Measurements from ENCODE around the gene PTPRK. TPM values are rescaled to one million over a fixed set of nuclear protein-coding genes. Genes with fewer than 3 reads are reported as not detected.

PTPRK gene
- total RNA-seq, 1 experiment from 2014 or later: 53.8 TPM

DNA sequence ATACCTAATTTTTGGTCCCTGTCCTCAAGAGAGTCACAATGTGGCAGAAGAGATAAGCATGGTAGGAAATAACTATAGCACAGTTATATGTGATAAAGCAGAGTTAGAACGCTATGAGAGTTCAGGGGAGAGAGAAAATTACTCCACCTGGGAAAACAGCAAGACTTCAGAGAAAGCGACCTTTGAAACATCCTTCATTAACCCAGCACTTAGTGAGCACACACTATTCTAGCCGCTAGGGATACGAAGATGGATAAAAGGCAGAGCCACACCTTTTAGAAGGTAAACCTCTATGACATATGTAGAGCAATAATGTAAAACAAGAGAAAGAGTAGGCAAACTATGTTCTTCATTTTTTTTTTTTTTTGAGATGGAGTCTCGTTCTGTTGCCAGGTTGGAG, 264.3 kb downstream of the PTPRK start:
- ATAC-seq (no peak), DNase-seq (no peak)
- no peak overlapping the region for H3K9ac ChIP-seq (ENCODE audit: low read length)
- no peak overlapping the region for H3K4me3 ChIP-seq (ENCODE audit: low read length)
- no peaks in the 10 kb centered on the region for H3K27me3 ChIP-seq (ENCODE audit: low read length)
- no TSS peak for BruUV-seq (replicated peaks)
- H3K9me2 ChIP-seq (replicated peaks; ENCODE audit: low read length): no peaks in the 10 kb centered on the region
- H4K20me1 ChIP-seq (ENCODE audit: low read length): no peaks in the 10 kb centered on the region
- TF ChIP-seq, protein P1, sequence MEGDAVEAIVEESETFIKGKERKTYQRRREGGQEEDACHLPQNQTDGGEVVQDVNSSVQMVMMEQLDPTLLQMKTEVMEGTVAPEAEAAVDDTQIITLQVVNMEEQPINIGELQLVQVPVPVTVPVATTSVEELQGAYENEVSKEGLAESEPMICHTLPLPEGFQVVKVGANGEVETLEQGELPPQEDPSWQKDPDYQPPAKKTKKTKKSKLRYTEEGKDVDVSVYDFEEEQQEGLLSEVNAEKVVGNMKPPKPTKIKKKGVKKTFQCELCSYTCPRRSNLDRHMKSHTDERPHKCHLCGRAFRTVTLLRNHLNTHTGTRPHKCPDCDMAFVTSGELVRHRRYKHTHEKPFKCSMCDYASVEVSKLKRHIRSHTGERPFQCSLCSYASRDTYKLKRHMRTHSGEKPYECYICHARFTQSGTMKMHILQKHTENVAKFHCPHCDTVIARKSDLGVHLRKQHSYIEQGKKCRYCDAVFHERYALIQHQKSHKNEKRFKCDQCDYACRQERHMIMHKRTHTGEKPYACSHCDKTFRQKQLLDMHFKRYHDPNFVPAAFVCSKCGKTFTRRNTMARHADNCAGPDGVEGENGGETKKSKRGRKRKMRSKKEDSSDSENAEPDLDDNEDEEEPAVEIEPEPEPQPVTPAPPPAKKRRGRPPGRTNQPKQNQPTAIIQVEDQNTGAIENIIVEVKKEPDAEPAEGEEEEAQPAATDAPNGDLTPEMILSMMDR (conservative IDR thresholded peaks at IDR 0.05; ENCODE audit: low read depth, low read length): no peak
- no peak for TF ChIP-seq EZH2phosphoT487 (IDR thresholded peaks at IDR 0.05; ENCODE audit: borderline replicate concordance, low read length)
- TF ChIP-seq EZH2 (IDR thresholded peaks at IDR 0.05; ENCODE audit: low read length, unreplicated experiment): no peak
- no peak overlapping the region for H3K27ac ChIP-seq (ENCODE audit: low read length)
- ChIA-PET CTCF (no interaction called here), POLR2A (ENCODE audit: unreplicated experiment) (no interaction called here)
- no peaks in the 10 kb centered on the region for H3K36me3 ChIP-seq (ENCODE audit: low read depth, low read length)
- no peak overlapping the region for H2AFZ ChIP-seq (ENCODE audit: low read length)
- no peaks in the 10 kb centered on the region for H3K4me1 ChIP-seq (ENCODE audit: insufficient read depth, low read length)
- intact Hi-C loops (cut with micrococcal nuclease): no loop called here
- no peaks in the 10 kb centered on the region for H3K9me3 ChIP-seq (ENCODE audit: low read length)
- H3K79me2 ChIP-seq (ENCODE audit: low read length): 0 out of 2 replicates have a peak, but pooled peaks cover 6% of the 10 kb centered on the region
- H3K4me2 ChIP-seq (ENCODE audit: low read length): no peak overlapping the region
- H3F3A ChIP-seq (ENCODE audit: low read length, unreplicated experiment): no peaks in the 10 kb centered on the region

DNA sequence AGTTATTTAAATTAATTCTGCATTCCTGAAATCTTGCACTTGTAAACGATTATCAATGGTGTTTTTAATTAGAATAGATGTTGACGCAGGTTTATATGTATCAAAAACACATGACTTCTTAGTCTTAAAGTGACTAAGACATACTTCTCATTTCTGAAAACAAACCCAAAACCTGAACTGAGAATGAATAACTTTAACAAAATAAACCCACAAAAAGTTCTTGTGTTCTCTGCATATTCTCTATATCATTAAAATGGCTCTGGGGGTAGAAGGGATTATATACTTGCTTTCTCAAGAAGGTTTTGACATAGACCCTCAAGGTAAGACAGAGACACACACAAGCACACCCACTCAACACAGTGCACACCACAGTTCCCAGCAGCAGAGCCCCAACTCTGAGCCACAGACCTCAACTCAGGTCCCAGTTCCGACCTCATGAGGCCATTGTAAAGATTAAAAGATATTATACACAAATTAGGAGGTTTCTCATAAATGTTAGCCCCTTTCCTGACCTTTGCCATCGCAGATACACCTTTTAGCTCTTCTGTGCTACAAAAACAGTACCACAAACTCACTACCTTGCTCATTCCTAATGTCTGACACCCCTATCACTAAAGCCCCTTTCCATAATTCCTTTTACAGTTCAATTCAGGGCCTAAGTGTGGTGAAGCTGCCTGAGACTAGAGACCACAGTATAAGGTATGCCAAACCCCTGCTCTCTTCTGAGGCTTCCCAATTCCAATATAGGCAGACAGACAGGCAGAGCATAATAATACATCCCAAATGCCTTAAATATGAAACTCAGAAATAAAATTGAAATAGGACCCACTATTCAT, 267.8 kb downstream of the PTPRK start:
- Histone ChIP-seq H3K4me3 (ENCODE audit: low read length) (no peak overlapping the region), H3K4me1 (ENCODE audit: insufficient read depth, low read length) (no peaks in the 10 kb centered on the region), H3K36me3 (ENCODE audit: low read depth, low read length) (no peaks in the 10 kb centered on the region), H3K9ac (ENCODE audit: low read length) (no peak overlapping the region), H3K9me3 (ENCODE audit: low read length) (no peaks in the 10 kb centered on the region), H4K20me1 (ENCODE audit: low read length) (no peaks in the 10 kb centered on the region), H3K79me2 (ENCODE audit: low read length) (no peaks in the 10 kb centered on the region), H3K27ac (ENCODE audit: low read length) (no peak overlapping the region), H3K9me2 (replicated peaks; ENCODE audit: low read length) (no peaks in the 10 kb centered on the region), H3K4me2 (ENCODE audit: low read length) (no peak overlapping the region), H3K27me3 (ENCODE audit: low read length) (no peaks in the 10 kb centered on the region), H2AFZ (ENCODE audit: low read length) (no peak overlapping the region), H3F3A (ENCODE audit: low read length, unreplicated experiment) (no peaks in the 10 kb centered on the region)
- ChIA-PET CTCF (no interaction called here), POLR2A (ENCODE audit: unreplicated experiment) (no interaction called here)
- intact Hi-C loops (cut with micrococcal nuclease): no loop called here
- TF ChIP-seq, protein P1 (conservative IDR thresholded peaks at IDR 0.05; ENCODE audit: low read depth, low read length): no peak
- no peak for TF ChIP-seq EZH2phosphoT487 (IDR thresholded peaks at IDR 0.05; ENCODE audit: borderline replicate concordance, low read length)
- TF ChIP-seq EZH2 (IDR thresholded peaks at IDR 0.05; ENCODE audit: low read length, unreplicated experiment): no peak
- ATAC-seq (no peak), DNase-seq (no peak)
- no TSS peak for BruUV-seq (replicated peaks)

Data from PC-3 (cell line).